Non-pigmented ciliary epithelial cell (primary cell): ENCODE measurements around the gene PAX8.

Experiments
- DNase-seq: peaks from one replicate; pipeline ENCODE4 v3.0.0-alpha.2; 2010; ENCODE audit warnings: low read depth

Gene PAX8

DNA sequence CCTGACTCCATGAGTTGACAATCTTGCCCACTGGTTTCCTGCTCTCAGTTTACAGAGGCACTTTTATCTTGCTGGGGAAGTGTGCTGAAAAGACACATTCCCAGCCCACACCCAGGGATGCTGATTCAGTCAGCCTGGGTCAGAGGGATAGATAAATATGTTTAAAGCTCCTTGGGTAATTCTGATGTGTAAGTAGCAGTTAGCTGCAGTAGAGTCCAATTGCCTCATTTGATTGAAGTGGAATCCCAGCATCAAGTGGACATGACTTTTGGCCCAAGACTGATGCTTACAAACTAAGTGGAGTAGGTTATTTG lies 75.5 kb downstream of the PAX8 start:
- DNase-seq = no peak

DNA sequence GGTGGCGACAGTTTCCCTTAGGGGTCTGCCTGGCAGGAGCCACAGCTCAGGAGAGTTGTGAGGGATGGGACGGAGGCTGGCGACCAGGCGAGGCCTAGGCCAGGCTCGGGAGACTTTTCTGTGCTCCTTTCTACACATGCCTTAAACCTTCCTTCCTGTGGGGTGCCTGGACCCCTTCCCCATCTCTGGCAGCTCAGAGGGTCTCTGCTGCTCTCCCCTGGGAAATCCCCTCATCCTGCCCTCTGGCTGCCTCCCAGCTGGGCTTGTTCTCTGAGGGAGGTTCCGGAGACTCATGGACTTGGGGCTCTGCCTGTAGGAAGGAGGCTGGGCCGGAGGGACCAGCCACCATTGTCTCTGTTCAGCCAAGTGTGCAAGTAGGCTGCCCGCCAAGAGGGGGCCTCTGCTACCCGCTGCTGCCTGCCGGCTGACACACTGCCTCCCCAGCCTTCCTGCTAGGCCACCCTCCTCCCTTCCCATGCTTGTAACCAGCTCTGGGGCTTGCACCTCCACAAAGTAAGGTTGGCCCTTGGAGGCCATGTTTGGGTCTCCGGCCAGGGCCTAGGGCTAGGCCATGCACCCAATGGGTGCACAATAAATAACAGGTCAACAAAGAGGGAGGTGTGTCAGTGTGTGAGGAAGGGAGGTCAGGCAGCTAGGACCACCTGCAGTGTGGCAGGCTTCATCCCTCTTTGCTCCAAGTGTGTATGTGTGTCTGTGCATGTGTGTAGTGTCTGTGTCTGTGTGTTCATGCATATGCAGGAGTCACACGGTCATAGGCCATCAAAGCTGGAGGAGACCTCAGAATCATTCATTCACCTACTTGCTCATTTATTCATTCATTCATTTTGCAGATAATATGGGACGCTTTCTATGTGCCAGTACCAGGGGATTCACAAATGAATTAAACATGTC lies 76.2 kb downstream of the PAX8 start:
- no peak for DNase-seq

DNA sequence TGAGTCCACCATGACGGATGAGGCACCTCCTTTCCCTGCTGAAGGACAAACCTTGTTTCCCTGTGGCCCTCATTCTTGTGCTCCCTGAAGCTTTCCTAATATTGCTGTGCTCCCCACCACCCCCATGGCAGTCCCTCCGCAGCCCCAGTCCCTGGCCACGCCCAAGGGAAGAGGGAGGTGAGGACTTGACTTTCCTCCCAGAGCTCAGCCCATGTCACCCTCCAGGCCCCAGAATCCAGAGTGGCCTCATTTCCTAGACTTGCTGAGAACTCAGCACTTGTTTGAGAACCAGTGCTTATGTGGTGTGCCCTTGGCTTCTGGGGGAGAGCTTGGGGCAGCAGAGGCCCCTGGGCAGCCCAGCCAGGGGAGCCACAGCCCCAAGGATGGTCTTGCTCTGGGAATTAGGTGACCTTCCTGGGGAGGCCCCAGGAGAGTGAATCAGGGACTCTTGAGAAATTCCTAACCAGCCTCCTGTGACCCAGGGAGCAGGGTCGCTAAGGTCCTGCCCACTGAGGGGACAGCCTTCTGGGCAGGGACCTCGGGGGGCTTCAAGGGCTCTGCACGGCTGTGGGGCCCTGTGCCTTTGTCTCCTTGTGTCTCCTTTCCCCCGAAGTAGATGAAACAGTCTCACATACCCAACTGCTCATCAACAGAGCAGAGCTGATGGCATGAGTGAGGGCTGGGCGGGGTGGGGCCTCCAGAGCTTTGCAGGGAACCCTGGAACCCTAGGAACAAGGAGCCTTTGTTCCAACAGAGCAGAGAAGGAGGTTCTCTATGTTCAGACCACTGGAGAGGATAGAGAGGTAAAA lies 77.0 kb downstream of the PAX8 start:
- DNase-seq = no peak

DNA sequence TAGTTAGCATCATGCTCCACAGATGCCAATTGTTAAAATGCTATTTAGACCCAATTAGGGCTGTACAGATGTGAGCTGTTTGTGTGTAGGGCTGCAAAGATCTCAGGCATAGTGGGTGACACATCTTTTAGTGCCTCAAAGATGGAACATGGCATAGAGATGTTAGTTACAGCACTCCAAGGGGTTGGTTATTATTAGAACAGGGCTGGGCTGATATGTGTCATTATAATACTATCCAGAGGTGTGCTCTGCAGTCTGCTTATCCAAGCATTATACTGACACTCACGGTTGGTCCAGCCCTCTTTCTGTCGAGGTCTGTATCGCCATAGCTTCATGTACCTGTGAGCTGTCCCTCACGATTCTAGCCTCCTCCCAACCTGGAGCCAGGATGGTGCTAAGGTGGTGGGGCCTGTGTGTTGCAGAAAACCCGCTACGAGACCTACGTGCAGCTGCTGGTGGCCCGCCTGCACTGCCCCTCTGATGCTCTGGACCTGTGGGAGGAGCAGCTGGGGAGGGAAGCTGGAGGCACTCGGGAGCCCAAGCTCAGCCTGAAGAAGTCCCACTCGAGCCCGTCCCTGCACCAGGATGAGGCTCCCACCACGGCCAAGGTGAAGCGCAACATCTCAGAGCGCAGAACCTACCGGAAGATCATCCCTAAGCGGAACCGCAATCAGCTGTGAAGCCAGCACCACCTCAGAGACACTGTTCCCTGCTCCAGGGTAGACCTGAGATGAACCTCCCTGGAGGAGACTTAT lies 77.8 kb downstream of the PAX8 start:
- DNase-seq = no peak

- no peak for DNase-seq
Measured at GRCh38 chr2:113200236-113200635, 78.5 kb downstream of the PAX8 start.

- DNase-seq = no peak
Measured at GRCh38 chr2:113198790-113199612, 79.7 kb downstream of the PAX8 start.

- no peak for DNase-seq
Measured at GRCh38 chr2:113198048-113198789, 80.5 kb downstream of the PAX8 start.

DNA sequence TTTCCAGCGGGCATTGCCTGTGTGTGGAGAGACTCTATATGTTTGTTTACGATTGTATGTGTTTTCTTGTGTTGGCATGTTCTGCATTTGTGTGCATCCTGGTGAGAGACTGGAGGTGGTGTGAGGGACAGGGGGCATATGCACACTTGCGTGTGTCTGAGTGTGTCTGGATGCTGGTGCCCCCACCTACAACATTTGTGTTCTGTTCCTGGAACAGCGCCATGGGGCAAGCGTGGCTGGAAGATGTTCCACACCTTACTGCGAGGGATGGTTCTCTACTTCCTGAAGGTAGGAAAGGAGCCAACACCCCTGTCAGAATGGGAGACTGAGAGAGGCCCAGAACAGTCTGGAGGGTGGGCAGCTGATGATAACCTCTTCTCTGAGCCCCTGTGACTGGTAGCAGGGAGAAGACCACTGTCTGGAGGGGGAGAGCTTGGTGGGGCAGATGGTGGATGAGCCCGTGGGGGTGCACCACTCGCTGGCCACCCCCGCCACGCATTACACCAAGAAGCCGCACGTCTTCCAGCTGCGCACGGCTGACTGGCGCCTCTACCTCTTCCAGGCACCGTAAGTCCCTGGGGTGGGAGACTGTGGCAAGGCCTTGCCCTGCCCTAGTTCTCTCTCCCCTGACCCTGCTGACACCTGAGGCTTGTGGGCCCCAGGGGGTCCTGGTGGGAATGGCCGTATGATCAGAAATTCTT lies 81.2 kb downstream of the PAX8 start:
- no peak for DNase-seq

DNA sequence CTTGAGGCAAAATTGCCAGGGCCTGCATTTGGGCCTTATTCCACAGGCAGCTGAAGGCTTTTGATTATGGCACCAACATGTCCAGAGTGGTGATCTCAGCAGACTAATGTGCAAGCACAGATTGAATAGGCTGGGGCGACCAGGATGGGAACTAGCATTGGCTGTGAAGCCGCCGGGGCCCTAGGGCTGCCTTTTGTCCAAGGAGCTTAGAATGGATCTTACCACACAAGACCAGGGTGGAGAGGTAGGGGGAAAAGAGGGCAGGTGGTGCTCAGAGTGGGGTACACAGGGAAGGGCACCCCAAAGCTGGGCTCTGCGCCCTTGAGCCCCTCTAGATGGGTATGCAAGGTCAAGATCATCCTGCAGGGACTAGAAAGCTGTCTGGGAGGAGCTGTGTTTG lies 81.9 kb downstream of the PAX8 start:
- DNase-seq = no peak

GRCh38 chr2:113195923-113196501 lies 82.7 kb downstream of the PAX8 start:
- no peak for DNase-seq

- no peak for DNase-seq
Measured at GRCh38 chr2:113192459-113193100, 86.1 kb downstream of the PAX8 start.

GRCh38 chr2:113190871-113191270 lies 87.8 kb downstream of the PAX8 start:
- DNase-seq = no peak

DNA sequence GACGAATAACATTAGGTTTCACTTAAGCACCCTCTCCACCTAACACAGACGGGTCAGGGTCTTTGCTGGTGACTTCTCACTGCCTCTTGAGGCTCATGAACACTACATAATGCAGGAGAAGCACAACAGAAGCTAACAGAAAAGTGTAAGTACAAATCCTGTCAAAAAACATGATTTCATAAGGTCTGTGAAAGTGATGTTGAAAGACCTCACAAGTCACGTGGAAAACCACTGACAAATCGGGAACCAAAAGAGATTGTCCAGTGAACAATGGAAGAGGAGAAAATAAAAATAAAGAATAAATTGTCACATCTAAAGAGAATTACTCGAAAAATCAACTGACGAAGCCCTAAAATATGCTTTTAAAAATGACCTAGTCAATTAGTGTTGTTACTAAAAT lies 91.0 kb downstream of the PAX8 start:
- no peak for DNase-seq

DNA sequence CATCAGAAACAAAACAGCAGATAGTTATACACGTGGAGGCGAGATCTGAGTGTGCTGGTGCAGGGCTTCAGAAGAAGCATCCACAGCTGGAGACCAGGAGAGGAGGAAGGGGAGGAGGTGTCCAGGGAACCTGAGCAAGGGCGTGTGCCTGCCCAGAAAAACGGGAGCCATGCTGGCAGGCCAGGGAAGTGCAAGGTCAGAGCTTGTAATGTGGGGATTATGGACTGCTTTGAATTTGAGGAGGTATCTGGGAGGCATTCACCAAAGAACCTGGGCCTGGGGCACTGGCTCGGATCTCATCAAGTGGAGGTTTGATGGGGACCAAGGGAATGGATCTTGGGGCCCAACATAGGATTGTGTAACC lies 92.3 kb downstream of the PAX8 start:
- no peak for DNase-seq

GRCh38 chr2:113185664-113186432 lies 92.9 kb downstream of the PAX8 start:
- DNase-seq = no peak

GRCh38 chr2:113184531-113185230 lies 94.0 kb downstream of the PAX8 start:
- no peak for DNase-seq

DNA sequence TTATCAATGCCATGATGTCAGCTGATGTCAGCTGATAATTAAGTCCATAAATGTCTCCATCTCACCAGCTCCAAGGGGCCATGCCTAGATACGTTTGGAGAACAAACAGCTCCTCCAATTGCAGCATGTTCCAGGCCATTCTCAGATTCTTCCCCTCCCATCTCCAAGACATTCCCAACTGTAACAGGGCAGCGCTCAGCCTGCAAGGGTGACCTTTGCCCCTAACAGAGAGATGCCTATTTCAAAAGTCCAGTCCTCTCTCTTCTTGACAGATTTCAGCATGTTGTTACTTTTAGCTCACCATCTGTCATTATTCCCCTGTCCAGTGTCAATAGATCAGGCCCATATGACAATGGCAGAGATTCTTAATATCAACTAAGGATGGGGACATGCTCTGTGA lies 95.0 kb downstream of the PAX8 start:
- no peak for DNase-seq

DNA sequence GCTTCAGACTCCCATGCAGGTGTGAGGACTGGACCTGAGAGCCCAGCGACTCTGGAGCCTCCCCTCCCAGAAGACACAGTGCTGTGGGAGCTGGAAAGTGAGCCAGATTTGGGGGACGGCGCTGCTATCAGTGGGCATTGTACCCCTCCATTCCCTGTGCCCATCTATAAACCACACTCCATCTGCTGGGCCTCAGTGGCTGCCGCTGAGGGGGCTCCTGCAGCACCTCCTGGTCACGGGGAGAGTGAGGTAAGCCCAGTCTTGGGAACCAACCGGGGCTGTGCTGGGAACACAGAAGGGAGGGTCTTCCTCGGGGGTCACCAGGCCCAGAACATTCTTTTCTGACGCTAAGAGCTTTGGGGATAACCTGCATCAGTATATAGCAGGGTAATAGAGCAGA lies 95.5 kb downstream of the PAX8 start:
- no peak for DNase-seq
